Fibroblast of skin of back (primary cell): ENCODE results near the gene MIEN1.
"Not testable (repeated sequence)": the region's sequence is repeated elsewhere in the genome, so short reads cannot be mapped to it uniquely, and the experiment has no call there.

Experiments used
- DNase-seq: peaks from one replicate; pipeline ENCODE4 v3.0.0-alpha.2; 2013

The MIEN1 gene

DNA sequence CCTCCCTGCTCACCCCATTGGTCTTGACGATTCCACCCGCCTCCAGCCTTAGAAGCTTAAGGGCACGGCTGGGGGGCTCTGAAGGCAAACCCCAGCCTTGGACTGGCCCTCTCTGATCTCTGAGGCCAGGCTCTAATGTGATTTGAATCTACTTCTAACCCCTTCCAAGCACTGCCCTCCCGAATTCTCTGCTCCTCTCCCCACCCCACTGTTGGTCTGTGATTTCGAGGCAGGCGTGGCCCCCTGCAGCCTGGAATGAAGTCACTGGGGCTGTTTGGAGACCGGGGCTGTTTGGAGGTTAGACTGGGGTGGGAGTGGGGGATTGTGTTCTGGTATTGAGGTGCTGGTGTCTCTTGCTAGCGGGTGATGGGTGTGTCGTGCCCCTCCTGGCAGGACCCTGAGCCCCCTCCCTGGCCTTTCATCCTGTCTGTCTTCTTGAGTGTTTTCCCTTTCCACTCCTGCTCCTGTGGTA is 9.6 kb upstream of the MIEN1 start:
- DNase-seq, result peak; percentile 55

DNA sequence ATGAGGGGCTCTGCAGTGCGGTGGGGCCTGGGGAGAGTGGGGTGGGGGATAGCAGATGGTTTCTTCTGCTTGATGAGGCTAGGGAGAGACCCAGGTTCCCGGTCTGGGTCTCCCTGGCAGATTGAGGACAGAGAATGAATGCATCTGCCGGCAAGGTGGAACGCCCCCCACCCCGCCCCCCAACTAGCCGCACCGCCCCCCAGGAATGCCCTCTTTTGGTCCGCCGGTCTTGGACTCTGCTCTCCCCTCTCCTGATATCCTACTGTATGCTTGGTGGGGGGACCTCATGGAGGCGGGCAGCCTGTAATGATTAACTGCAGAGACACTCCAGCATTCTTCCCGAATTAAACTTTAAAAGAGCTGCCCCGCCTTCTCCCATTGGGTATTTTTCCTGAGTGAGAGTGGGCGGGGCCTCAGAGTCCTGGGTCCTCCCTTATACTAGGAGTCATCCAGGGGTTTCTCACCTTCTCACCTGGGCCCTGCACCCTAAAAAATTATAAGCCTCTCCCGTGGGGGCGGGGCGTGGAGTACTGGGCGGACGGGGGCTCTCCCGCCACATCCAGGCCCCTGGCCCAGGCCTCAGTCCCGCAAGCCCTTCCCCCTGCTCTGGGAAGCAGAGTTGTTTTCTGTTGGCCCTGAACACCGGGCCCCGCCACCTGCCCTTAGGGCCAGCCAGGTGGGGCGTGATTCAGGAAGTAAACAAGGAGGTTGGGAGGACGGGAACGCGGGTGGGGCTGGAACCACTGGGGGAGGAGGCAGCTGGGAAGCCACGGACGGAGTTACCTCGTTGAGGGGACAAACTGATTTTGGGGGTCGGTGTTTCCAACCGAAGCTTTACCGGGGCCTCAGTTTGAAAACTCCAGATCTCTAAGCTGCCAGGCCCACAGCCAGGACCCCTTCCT is 8.9 kb upstream of the MIEN1 start:
- peak; percentile 68 for DNase-seq

DNA sequence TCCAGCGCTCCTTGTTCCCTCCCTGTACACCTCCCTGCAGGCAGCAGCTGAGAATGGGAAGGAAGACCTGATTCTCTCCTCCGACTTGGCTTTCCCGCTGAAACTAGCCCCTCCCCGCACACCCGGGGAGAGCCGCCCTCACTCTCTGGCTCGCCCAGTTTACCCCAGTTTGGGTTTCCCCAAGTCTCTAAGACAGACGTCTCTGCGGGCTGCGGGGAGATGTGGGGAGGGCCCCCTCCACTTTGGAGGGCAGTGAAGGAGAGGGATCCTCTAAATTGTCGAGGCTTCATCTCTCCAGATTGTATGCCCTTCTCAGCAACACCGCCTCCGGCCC is 8.2 kb upstream of the MIEN1 start:
- no peak for DNase-seq

DNA sequence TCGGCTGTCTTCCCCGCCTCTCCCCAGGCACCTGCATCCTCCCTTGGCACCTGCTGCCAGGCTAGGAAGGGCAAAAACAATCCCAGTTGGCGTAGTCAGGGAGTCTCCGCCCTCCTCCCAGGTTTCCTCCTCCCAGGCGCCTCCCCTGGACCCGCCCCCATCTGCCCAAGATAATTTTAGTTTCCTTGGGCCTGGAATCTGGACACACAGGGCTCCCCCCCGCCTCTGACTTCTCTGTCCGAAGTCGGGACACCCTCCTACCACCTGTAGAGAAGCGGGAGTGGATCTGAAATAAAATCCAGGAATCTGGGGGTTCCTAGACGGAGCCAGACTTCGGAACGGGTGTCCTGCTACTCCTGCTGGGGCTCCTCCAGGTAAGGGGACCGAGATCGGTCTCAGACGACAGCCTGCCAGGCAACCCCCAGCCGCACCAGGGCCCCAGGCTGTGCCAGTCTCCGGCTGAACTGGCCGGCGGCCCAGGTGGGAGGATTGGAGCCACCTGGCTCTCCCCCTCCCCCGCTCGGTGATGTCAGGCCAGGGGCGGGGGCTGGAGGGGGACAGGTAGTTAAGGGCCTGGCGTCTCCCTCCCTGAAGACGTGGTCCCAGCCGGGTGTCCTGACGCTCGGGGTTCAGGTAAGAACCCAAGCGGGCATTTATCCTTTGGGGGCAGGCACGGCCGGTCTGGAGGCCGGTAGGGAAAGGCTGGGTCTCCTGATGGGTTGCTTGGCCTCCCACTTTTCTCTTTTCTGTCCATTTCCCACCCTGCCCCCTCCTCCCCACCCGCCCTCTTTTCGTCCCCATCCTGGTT is 7.6 kb upstream of the MIEN1 start, which contains the start of gene GRB7:
GRB7 (plus strand) TSS at position 179 of the 808 bp plus-strand sequence. CDS start 4,364 bp downstream, outside the sequence.
- no peak for DNase-seq

DNA sequence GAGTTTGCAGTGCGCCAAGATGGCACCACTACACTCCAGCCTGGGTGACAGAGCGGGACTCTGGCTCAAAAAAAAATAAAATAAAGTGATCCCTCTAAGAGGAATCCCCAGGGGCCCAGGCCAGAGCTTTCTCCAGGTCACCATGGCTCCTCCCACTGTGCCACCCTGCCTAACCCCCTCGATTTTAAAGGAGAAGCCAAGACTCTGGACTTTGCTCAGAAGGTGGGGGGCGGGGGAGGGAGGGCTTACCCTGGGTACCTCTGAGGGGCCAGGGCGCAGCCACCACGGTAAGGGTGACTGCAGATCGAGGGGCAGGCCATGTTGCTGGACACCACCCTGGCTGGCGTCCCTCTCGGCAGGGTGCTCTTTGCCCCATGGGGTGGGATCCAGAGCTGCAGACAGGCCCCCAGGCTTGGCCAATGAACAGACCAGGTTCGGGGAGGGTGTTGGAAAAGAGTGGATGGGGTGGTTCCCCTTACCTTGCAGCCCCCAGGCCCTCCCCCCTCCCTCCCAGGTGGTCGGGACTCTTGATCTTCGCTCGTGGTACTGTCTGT is 7.0 kb upstream of the MIEN1 start:
- DNase-seq, result no peak

DNA sequence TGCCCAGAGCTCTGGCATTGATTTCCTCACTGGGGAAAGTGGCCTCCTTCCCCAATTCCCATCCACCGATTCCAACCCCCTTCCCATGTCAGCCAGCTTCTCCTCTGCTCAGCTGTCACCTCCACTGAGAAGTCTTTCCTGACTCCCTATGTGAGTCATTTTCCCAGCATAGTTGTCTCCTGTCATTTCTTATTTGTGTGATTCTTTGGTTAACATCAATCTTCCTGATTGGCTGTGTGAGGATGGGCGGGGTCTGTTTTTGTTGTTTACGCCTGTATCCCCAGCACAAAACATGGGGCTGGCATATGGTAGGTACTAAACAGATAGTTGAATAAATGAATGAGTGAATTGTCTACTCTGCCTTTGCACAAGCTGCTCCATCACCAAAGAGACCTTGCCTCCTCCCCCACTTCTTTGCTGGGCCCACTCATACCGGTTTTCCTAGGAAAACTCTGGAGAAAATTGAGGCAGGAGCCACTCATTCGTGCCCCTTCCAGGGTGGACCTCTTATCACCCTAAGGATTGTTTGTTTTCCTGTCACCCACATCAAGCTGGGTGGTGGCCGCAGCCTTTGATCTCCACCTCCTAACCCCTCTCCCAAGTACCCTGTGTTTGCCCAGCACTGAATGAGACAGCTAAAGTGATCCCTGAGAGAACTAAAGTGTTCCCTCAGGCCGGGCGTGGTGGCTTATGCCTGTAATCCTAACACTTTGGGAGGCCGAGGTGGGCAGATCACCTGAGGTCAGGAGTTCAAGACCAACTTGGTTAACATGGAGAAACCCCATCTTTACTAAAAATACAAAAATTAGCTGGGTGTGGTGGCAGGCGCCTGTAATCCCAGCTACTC is 6.2 kb upstream of the MIEN1 start:
- DNase-seq, result peak; percentile 50

DNA sequence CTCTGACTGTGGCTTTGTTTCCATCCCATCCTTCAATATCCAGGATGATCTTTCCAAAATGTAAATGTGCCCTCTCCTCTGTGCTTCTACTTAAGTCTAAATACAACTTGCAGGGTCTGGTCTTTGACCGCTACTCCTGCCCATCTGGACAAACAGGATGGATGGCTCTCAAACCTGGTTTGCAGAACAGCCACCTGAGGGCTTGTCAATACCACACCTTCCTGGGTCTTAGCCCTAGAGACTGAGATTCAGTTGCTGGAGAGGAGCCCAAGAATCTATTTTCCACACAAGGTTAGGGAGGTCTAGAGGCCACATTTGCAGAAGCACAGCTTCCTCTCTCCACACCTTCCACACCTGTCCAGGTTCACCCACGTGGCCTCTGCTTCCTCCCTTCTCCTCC is 5.5 kb upstream of the MIEN1 start:
- no peak for DNase-seq

DNA sequence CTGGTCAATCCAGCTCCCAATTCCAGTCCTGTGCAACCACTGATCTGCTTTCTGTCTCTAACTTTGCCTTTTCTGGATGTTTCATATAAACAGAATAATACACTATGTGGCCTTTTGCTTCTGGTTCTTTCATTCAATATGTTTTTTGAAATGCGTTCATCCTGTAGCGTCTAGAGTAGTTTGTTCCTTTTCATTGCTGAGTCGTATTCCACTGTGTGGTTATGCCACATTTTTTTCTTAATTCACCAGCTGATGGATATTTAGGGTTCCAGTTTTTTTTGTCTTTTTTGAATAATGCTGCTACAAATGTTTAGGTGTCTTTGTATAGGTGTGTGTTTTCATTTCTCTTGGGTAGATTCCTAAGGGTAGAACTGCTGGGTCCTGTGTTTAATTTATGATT is 2.3 kb upstream of the MIEN1 start:
- no peak for DNase-seq

DNA sequence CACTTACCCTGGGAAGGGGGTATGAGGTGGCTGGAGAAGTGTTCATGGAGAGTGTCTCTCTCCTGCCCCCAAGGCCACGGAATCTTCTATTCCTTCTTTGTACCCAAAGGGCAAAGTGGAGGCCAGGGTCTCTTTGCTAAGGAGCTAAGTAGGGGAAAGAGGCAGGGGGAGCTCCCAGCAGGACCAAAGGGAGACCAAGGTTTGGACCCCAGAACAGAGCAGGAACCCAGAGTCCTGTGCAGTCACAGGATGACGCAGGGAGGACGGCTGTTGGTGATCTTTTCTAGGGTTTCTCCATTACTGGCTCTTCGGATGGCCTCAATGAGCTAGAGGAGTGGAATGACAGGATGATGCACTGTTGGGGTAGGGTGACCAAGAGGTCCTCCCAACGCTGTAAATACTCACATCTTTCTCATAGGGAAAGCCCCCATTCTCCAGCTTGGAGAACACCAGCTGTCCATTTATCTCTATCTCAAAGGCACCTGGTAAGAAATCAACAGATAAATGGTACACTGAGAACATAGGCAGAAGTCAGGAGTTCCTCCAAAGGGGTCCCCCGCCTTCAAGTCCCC is 966 bp downstream of the MIEN1 start:
- no peak for DNase-seq

DNA sequence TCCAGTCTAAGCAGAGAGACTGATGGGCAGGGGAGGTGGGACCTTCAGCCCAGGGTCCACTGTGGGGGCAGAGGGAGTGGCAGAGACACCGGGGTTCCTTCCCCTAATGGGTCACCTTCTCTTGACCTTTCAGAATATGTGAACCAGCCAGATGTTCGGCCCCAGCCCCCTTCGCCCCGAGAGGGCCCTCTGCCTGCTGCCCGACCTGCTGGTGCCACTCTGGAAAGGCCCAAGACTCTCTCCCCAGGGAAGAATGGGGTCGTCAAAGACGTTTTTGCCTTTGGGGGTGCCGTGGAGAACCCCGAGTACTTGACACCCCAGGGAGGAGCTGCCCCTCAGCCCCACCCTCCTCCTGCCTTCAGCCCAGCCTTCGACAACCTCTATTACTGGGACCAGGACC is 2.8 kb downstream of the MIEN1 start:
- DNase-seq, result no peak

DNA sequence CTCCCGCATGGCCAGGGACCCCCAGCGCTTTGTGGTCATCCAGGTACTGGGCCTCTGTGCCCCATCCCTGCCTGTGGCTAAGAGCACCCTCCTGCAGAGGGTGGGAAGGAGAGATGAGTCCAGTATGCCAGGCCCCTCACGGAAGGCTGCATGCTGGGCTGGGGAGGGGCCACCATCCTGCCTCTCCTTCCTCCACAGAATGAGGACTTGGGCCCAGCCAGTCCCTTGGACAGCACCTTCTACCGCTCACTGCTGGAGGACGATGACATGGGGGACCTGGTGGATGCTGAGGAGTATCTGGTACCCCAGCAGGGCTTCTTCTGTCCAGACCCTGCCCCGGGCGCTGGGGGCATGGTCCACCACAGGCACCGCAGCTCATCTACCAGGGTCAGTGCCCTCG is 3.7 kb downstream of the MIEN1 start:
- DNase-seq, result no peak

DNA sequence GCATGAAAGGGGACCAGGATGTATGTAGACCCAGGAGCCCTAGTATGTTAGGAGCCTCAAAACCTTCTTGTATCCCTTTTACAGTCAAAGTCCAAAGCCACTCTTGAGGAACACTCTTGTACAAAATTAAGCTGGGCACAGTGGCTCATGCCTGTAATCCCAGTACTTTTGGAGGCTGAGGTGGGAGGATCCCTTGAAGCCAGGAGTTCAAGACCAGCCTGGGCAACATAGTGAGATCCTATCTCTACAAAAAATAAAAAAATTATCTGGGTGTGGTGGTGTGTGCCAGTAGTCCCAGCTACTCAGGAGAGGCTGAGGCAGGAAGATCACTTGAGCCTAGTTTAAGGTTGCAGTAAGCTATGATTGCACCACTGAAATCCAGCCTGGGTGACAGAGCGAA is 4.4 kb downstream of the MIEN1 start:
- not testable (repeated sequence) for DNase-seq

DNA sequence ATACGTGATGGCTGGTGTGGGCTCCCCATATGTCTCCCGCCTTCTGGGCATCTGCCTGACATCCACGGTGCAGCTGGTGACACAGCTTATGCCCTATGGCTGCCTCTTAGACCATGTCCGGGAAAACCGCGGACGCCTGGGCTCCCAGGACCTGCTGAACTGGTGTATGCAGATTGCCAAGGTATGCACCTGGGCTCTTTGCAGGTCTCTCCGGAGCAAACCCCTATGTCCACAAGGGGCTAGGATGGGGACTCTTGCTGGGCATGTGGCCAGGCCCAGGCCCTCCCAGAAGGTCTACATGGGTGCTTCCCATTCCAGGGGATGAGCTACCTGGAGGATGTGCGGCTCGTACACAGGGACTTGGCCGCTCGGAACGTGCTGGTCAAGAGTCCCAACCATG is 5.6 kb downstream of the MIEN1 start:
- no peak for DNase-seq

DNA sequence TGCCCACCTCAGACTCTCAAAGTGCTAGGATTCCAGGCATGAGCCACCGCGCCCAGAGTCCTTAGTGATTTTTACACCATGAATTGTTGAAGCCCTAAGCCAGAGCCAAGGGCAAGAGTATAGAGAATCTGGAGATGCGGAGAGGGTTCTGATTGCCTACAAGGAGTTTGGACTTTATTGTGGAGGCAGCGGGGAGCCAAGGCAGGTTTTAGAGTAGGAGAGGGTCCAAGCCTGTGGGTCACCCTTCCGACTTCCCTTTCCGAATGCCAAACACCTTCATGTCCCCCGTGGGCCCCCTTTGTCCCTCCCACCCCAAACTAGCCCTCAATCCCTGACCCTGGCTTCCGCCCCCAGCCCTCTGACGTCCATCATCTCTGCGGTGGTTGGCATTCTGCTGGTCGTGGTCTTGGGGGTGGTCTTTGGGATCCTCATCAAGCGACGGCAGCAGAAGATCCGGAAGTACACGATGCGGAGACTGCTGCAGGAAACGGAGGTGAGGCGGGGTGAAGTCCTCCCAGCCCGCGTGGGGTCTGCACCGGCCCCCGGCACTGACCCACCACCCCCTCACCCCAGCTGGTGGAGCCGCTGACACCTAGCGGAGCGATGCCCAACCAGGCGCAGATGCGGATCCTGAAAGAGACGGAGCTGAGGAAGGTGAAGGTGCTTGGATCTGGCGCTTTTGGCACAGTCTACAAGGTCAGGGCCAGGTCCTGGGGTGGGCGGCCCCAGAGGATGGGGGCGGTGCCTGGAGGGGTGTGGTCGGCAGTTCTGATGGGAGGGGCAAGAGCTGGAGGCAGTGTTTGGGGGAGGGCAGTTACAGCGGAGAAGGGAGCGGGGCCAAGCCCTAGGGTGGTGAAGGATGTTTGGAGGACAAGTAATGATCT is 7.1 kb downstream of the MIEN1 start:
- no peak for DNase-seq

DNA sequence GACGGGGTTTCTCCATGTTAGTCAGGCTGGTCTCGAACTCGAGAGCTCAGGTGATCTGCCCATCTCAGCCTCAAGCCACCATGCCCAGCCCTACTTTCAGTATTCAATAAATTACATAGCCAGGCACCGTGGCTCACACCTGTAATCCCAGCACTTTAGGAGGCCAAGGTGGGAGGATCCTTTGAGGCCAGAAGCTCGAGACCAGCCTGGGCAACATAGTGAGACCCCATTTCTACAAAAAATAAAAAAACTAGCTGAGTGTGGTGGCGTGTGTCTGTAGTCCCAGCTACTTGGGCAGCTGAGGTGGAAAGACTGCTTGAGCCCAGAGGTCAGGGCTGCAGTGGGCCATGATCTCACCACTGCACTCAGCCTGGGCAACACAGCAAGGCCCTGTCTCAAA is 8.2 kb downstream of the MIEN1 start:
- DNase-seq, result no peak

DNA sequence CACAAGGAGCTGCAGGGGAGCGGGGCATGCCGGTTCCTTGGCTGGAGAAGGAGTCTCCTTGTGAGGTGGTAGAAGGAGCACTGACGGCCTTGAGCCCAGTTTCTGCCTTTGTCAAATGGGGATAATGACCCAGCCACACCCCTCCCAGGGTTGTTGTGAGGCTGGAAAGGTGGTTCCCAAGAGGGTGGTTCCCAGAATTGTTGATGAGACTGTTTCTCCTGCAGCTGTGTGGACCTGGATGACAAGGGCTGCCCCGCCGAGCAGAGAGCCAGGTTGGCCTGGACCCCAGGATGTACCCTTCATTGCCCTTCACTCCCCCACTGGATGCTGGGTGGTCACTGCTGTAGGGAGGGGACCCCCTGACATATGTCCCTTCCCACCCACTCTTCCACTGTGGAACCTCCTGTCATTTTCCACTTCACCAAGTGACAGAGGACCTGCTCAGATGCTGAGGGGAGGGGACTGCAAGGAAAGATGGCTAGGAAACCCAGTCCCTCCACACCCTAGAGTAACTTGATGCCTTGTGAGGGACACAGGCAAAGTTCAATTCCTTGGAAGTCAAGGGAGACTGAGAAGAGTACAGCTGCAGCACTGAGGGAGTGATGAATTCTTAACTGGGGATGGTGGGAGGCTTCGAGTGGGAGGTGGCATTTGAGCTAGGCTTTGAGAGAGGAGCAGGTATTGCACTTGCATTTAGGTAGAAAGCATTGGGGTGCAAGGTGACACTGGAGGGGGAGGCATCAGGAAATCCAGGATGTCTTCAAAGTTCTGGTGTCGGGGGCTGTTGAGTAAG is 10.6 kb downstream of the MIEN1 start:
- DNase-seq, result no peak

DNA sequence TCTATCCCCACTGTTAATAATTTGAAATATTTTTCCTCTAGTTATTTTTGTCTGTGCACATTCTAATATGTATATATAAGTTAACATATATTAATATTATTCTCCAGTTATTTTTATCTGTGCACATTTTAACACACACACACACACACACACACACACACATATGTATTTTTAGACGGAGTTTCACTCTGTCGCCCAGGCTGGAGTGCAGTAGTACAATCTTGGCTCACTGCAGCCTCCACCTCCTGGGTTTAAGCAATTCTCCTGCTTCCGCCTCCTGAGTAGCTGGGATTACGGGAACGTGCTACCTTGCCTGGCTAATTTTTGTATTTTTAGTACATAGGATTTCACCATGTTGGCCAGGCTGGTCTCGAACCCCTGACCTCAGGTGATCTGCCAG is 12.7 kb downstream of the MIEN1 start:
- no peak for DNase-seq

DNA sequence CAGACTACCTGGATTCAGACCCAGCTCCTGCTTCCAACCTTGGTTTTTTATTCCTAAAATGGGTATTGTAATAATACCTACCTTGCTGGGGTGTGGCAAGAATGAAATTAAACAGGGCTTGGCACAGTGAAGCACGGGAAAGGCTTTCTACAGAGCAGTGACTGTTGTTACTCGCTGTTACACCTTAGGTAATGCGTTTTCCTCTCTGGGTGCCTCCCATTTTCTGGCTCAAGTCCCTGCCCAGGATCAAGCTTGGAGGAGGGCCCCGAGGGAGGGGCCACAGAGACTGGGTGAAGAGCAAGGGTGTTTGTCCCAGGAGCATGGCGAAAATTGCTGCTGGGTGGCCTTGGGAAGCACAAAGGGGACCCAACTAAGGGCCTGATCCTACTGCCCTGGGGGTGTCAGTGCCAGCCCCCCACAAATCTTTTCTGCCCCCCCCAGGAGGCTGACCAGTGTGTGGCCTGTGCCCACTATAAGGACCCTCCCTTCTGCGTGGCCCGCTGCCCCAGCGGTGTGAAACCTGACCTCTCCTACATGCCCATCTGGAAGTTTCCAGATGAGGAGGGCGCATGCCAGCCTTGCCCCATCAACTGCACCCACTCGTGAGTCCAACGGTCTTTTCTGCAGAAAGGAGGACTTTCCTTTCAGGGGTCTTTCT is 13.3 kb downstream of the MIEN1 start:
- DNase-seq, result no peak

DNA sequence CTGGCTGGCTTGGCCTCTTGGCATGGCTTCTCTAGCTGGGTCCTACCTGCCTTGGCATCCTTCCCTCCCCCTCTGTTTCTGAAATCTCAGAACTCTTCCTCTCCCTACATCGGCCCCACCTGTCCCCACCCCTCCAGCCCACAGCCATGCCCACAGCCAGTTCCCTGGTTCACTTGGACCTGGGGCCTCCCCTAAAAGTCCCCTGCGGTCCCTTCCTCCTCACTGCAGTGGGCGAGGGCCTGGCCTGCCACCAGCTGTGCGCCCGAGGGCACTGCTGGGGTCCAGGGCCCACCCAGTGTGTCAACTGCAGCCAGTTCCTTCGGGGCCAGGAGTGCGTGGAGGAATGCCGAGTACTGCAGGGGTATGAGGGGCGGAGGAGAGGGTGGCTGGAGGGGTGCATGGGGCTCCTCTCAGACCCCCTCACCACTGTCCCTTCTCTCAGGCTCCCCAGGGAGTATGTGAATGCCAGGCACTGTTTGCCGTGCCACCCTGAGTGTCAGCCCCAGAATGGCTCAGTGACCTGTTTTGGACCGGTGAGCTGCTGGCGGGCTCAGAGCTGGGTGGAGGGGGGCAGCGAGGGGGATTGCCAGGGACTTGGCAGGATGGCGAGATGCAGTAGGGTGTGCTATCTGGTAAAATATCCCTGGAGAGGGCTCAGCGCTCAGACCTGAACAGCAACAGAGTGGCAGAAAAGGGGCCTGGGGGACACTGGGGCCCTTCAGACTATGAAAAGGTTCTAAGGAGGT is 14.1 kb downstream of the MIEN1 start:
- DNase-seq, result no peak
